Ovary (tissue), 3 donors: ENCODE results near the gene SREK1IP1.

Experiments
- CTCF ChIP-seq, 3 donors: fragments of 450-650 bp in 2 of 3; fragments of 200-600 bp in 1 of 3; IDR thresholded peaks; one replicate each; pipeline versions ENCODE4 v1.5.1 to v1.8.0; 2016 to 2022; ENCODE audit warnings: antibody characterized with exemption in 3 of 3, mild to moderate bottlenecking in 1 of 3
- EP300 ChIP-seq: sonication (generic); formaldehyde crosslinking; IDR thresholded peaks from one replicate; pipeline ENCODE4 v1.6.1; 2017; ENCODE audit warnings: antibody characterized with exemption
- POLR2A ChIP-seq: fragments of 450-650 bp; IDR thresholded peaks from one replicate; pipeline ENCODE4 v1.6.1; 2017; ENCODE audit warnings: antibody characterized with exemption, mild to moderate bottlenecking, moderate library complexity
- donor health status: DM: no; HTN: no; CAD: no.

DNA sequence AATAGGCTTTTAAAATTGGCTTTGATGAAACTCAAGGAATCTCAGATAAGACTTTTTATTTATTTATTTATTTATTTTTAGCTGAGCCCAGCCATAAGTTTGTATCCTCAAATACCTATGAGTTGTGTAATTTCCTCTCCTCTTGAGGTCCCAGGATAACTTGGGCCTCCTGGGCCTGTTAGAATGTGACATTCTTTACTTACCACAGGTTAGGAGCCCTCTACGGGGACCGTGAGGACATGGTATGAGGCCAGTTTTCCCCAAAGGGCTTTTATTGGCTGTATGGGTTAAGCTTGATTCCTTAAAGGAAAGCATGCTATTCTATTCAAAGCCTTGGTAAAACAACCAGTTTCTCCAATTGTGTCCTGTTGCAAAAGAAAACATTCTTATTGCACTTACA lies 61.3 kb downstream of the SREK1IP1 start:
- TF ChIP-seq POLR2A (no peak), CTCF (IDR thresholded peaks at IDR 0.05) (no peak), EP300 (no peak)
